ENCODE measurements around the gene MAN2C1.
"Not testable (repeated sequence)": the region's sequence is repeated elsewhere in the genome, so short reads cannot be mapped to it uniquely, and the experiment has no call there.

The MAN2C1 gene

DNA sequence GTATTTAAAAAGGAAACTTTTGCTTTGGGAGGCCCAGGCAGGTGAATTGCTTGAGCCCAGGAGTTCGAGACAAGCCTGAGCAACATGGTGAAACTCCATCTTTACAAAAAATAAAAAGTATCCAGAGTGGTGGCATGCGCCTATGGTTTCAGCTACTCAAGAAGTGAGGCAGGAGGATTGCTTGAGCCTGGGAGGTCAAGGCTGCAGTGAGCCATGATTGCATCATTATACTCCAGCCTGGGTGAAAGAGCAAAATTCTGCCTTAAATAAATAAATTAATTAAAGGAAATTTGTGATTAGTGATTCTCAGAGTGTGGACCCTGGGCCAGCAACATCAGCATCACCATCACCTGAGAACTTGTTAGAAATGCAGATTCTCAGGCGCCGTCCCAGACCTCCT, 42.5 kb downstream of the MAN2C1 start:
- no peak for DNase-seq (ENCODE audit: low spot score)
- TF ChIP-seq, protein P1, sequence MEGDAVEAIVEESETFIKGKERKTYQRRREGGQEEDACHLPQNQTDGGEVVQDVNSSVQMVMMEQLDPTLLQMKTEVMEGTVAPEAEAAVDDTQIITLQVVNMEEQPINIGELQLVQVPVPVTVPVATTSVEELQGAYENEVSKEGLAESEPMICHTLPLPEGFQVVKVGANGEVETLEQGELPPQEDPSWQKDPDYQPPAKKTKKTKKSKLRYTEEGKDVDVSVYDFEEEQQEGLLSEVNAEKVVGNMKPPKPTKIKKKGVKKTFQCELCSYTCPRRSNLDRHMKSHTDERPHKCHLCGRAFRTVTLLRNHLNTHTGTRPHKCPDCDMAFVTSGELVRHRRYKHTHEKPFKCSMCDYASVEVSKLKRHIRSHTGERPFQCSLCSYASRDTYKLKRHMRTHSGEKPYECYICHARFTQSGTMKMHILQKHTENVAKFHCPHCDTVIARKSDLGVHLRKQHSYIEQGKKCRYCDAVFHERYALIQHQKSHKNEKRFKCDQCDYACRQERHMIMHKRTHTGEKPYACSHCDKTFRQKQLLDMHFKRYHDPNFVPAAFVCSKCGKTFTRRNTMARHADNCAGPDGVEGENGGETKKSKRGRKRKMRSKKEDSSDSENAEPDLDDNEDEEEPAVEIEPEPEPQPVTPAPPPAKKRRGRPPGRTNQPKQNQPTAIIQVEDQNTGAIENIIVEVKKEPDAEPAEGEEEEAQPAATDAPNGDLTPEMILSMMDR (IDR thresholded peaks at IDR 0.05; ENCODE audit: extremely low read depth, missing control alignments) = no peak

DNA sequence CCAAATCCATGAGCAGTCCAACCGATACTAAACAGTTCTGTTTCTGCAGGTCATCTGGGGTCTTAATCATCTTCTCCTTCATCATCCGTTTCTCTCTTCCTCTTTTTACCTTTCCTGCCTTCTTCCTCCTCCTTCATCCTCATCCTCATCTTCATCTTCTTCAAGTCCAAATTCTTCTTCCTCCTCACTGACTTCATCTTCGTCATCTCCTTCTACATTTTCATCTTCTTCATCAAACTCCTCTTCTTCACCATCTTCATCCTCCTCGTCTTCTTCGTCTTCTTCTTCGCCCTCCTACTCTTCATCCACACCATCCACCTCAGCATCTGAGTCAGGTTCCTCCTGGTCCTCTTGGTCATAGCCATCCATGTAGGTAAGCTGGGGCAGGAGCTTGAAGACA, 46.7 kb downstream of the MAN2C1 start:
- DNase-seq (ENCODE audit: low spot score) = no peak
- TF ChIP-seq, protein P1 (IDR thresholded peaks at IDR 0.05; ENCODE audit: extremely low read depth, missing control alignments) = no peak

GRCh38 chr15:75319231-75319897, 49.0 kb downstream of the MAN2C1 start:
- DNase-seq (ENCODE audit: low spot score) = not testable (repeated sequence)

DNA sequence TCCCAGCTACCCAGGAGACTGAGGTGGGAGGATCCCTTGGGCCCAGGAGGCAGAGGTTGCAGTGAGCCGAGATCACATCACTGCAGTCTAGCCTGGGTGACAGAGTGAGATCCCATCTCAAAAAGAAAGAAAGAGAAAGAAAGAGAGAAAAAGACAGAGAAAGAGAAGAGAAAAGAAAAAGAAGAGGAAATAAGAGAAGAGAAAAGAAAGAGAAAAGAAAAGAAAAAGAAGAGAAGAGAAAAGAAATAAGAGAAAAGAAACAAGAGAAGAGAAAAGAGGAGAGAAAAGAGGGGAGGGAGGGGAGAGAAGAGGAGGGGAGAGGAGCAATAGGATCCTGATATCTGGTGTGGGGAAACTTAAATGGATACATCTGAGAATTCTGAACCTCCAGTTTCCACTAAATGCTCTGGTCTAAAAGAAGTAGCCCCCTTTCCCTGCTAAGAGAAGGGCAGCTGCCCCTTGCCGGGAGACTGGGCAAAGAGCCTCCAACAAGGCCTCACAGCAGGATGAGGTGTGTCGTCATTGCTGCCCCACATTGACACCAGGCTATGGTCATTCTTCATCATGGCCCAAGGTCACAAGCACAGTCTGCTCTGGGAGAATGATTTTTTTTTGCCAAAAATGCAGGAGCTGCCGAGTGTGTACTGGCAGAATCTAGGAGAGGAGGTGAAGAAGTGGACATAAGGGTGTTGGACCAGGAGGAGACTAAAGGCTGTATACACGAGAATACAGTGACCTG, 53.7 kb downstream of the MAN2C1 start:
- TF ChIP-seq, protein P1 (IDR thresholded peaks at IDR 0.05; ENCODE audit: extremely low read depth, missing control alignments) = no peak
- DNase-seq (ENCODE audit: low spot score) = no peak

- TF ChIP-seq, protein P1 (IDR thresholded peaks at IDR 0.05; ENCODE audit: extremely low read depth, missing control alignments) = no peak
- no peak for DNase-seq (ENCODE audit: low spot score)
These were observed 55.1 kb downstream of the MAN2C1 start for GRCh38 chr15:75313116-75313845.

GRCh38 chr15:75312548-75312947, 55.9 kb downstream of the MAN2C1 start:
- not testable (repeated sequence) for DNase-seq (ENCODE audit: low spot score)

DNA sequence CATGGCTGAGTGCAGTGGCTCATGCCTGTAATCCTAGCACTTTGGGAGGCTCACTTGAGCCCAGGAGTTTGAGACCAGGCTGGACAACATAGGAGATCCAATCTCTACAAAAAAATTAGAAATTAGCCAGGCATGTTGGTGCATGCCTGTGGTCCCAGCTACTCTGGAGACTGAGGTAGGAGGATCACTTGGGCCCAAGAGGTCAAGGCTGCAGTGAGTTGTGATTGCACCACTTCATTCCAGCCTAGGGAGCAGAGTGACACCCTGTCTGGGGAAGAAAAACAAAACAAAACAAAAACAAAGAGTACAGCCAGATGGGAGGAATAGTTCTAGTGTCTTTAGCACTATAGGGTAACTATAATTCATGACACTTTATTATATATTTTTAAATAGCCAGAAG, 58.7 kb downstream of the MAN2C1 start:
- no peak for DNase-seq (ENCODE audit: low spot score)
- TF ChIP-seq, protein P1 (IDR thresholded peaks at IDR 0.05; ENCODE audit: extremely low read depth, missing control alignments) = no peak

GRCh38 chr15:75307778-75308390, 60.5 kb downstream of the MAN2C1 start:
- TF ChIP-seq, protein P1 (IDR thresholded peaks at IDR 0.05; ENCODE audit: extremely low read depth, missing control alignments) = peak; percentile 58
- no peak for DNase-seq (ENCODE audit: low spot score)

Measured in GM20000 (cell line).